ENCODE data around the gene MGAM2.

The MGAM2 gene

GRCh38 chr7:142177869-142178268 lies 66.4 kb downstream of the MGAM2 start:
- no peak for DNase-seq (ENCODE audit: low read depth)

- DNase-seq (ENCODE audit: low read depth), result no peak
Measured at GRCh38 chr7:142180426-142180825, 68.9 kb downstream of the MGAM2 start.

GRCh38 chr7:142181211-142181610 lies 69.7 kb downstream of the MGAM2 start:
- DNase-seq (ENCODE audit: low read depth), result no peak

- no peak for DNase-seq (ENCODE audit: low read depth)
Measured at GRCh38 chr7:142181966-142182365, 70.4 kb downstream of the MGAM2 start.

- DNase-seq (ENCODE audit: low read depth), result no peak
Measured at GRCh38 chr7:142185069-142185468, 73.6 kb downstream of the MGAM2 start.

GRCh38 chr7:142185801-142186200 lies 74.3 kb downstream of the MGAM2 start:
- DNase-seq (ENCODE audit: low read depth), result no peak

- DNase-seq (ENCODE audit: low read depth), result no peak
Measured at GRCh38 chr7:142188154-142188553, 76.6 kb downstream of the MGAM2 start.

- DNase-seq (ENCODE audit: low read depth), result no peak
Measured at GRCh38 chr7:142188846-142189245, 77.3 kb downstream of the MGAM2 start.

- no peak for DNase-seq (ENCODE audit: low read depth)
Measured at GRCh38 chr7:142194201-142194600, 82.7 kb downstream of the MGAM2 start.

- no peak for DNase-seq (ENCODE audit: low read depth)
Measured at GRCh38 chr7:142196066-142196840, 84.7 kb downstream of the MGAM2 start.

- DNase-seq (ENCODE audit: low read depth), result no peak
Measured at GRCh38 chr7:142200206-142200605, 88.7 kb downstream of the MGAM2 start.

GRCh38 chr7:142228537-142229104 lies 117.1 kb downstream of the MGAM2 start:
- DNase-seq (ENCODE audit: low read depth), result no peak

GRCh38 chr7:142231716-142232115 lies 120.2 kb downstream of the MGAM2 start:
- no peak for DNase-seq (ENCODE audit: low read depth)

GRCh38 chr7:142240546-142240945 lies 129.0 kb downstream of the MGAM2 start:
- DNase-seq (ENCODE audit: low read depth), result no peak

- no peak for DNase-seq (ENCODE audit: low read depth)
Measured at GRCh38 chr7:142243823-142244222, 132.3 kb downstream of the MGAM2 start.

GRCh38 chr7:142248166-142249160 lies 136.9 kb downstream of the MGAM2 start:
- DNase-seq (ENCODE audit: low read depth), result no peak

- DNase-seq (ENCODE audit: low read depth), result no peak
Measured at GRCh38 chr7:142249918-142250317, 138.4 kb downstream of the MGAM2 start.

GRCh38 chr7:142250705-142251104 lies 139.2 kb downstream of the MGAM2 start:
- DNase-seq (ENCODE audit: low read depth), result peak; percentile 52

GRCh38 chr7:142257958-142258357 lies 146.4 kb downstream of the MGAM2 start, which contains the start of gene PRSS58:
Gene PRSS58, minus strand, starts transcription at chr7:142258058. Its CDS starts 351 bp downstream, at chr7:142257707.
- no peak for DNase-seq (ENCODE audit: low read depth)

- peak; percentile 33 for DNase-seq (ENCODE audit: low read depth)
Measured at GRCh38 chr7:142263598-142264380, 152.3 kb downstream of the MGAM2 start.

All from HS-27A (cell line).